Measurements from ENCODE around the gene PPP2R2B.

The PPP2R2B gene

GRCh38 chr5:146549615-146550014 is 328.9 kb downstream of the PPP2R2B start:
- no peak for DNase-seq (ENCODE audit: low read depth)

- no peak for DNase-seq (ENCODE audit: low read depth)
Observed at GRCh38 chr5:146548781-146549449, 329.6 kb downstream of the PPP2R2B start.

GRCh38 chr5:146544232-146544631 is 334.3 kb downstream of the PPP2R2B start:
- no peak for DNase-seq (ENCODE audit: low read depth)

GRCh38 chr5:146541958-146542849 is 336.4 kb downstream of the PPP2R2B start:
- peak; percentile 37 for DNase-seq (ENCODE audit: low read depth)

GRCh38 chr5:146540414-146540813 is 338.1 kb downstream of the PPP2R2B start:
- DNase-seq (ENCODE audit: low read depth): no peak

GRCh38 chr5:146539973-146540372 is 338.6 kb downstream of the PPP2R2B start:
- no peak for DNase-seq (ENCODE audit: low read depth)

GRCh38 chr5:146538432-146538831 is 340.1 kb downstream of the PPP2R2B start:
- DNase-seq (ENCODE audit: low read depth): no peak

GRCh38 chr5:146533882-146534281 is 344.7 kb downstream of the PPP2R2B start:
- no peak for DNase-seq (ENCODE audit: low read depth)

- DNase-seq (ENCODE audit: low read depth): peak; percentile 50
Observed at GRCh38 chr5:146533260-146533857, 345.2 kb downstream of the PPP2R2B start.

All from T follicular helper cell (primary cell).